NOMO-1 treated with DMSO at 0.1 percent for 48 hours (cell line): ENCODE measurements around the gene NTRK3.

Experiments used
- DNase-seq: peaks from one replicate; lab custom pipeline; 2025; ENCODE audit not compliant: unreplicated experiment; lab: John Stamatoyannopoulos, UW

The NTRK3 gene

GRCh38 chr15:88258093-88258641 is 1.6 kb upstream of the NTRK3 start:
- no peak for DNase-seq

GRCh38 chr15:88257311-88258092 is 963 bp upstream of the NTRK3 start:
- DNase-seq, result no peak

DNA sequence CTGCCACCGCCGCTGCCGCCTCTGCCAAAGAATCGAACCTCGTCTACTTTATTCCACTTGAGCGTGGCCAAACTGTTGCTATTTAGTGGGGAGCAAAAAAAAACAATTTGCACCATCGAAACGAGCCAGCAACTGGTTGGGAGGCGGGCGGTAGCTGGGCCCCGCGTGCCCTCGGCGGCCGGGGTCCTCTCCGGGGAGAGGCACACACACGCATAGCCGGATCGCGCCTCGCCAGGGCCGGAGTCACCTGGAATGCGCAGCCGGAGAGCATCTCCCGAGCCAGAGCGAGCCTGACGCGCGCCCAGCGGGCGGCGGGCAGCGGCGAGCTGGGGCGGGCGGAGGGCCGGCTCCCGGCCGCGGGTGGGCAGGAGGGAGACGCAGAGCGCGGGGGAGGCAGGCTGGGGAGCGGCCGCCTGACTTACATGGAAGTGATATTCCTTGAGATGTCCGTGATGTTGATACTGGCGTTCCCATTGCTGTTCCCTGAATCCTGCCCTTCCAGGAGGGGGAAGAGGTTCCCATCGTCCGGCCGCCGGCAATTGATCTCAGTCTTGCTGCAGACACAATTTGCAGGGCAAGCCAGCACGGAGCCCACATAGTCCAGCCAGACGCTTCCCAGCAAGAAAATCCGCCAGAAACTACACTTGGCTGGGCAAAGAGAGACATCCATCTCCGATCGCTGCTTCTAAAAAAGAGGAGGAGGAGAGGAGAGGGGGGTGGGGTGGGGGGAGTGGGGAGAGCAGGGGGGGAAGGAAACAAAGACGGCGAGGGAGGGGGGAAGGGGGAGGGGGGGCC is 858 bp downstream of the NTRK3 start:
- no peak for DNase-seq

GRCh38 chr15:88255087-88255483 is 1.5 kb downstream of the NTRK3 start:
- no peak for DNase-seq

DNA sequence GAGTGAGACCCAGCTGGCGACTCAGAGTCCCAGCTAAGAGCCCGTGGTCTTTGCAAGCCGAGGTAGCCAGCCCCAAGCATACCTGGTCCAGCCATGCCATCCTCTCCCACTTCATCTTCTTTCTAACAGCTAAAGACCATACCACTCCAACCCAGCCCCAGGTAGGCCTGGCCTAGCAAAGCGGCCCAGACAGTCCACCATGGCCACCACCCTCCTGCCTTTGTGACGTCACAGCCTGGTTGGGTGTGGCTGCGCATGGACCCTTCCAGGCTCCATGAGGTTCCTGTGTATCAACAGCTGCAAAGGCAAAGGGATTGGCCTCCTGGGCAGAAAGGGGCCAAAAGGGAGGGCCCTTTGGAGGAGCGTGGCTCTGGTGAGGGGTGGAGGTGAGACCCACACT is 4.1 kb downstream of the NTRK3 start:
- no peak for DNase-seq

GRCh38 chr15:88250826-88251225 is 5.7 kb downstream of the NTRK3 start:
- DNase-seq, result no peak

GRCh38 chr15:88249220-88249619 is 7.3 kb downstream of the NTRK3 start:
- no peak for DNase-seq

DNA sequence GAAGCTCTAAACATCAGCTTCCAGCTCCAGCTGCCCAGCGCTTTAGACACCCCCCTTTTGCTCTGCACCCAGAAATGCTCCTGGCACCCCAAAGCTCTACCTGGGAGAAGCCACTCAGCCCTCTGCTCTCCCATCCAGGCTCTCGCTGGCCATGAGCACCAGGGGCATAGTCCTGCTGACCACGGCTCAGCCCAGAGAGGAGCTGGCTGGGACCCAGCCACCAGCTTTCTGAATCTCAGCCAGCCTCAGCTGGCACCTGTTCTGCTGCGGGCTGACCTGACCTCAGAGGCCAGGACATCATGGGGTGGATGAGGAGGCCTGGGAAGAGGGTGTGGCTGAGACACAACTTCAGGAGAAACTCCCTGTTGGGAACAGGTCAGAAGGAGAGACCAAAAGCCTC is 8.6 kb downstream of the NTRK3 start:
- no peak for DNase-seq

DNA sequence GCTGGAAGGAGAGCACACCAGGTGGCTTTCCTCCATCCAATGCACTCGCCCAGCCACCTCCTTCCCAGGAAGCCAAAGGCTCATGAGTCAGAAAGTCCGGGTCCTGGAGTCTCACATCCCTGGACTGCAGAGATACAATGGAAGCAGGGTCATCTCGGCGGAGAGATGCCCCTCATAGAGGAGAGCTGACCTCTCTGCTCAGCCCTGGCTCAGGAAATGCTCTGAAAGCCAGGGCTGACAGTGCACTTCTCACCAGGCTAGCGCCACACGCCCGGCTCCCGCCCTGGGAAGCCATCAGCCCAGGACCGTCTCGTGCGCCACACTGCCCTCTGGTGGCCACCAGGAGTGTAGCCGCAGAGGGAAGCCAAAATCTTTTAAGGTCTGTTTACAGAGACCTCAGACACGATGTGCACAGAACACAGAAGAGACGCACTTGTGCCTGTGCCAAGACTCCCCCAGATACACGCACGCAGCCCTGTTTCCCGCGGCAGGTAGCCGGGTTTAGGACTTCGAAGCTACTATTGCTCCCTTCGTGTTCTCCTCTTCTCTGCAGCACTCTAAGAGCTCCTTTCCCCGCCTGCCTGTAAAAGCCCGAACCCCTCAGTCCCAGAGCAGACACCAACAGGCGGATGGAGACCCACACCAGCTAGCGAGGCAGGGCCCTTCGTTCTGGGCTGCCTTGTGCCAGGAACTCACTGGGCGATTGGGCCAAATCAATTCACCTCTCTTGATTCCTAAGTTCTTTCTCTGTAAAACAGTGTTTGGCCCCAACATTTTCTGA is 9.7 kb downstream of the NTRK3 start:
- peak; percentile 78 for DNase-seq

- no peak for DNase-seq
Observed at GRCh38 chr15:88246081-88246480, 10.5 kb downstream of the NTRK3 start.

DNA sequence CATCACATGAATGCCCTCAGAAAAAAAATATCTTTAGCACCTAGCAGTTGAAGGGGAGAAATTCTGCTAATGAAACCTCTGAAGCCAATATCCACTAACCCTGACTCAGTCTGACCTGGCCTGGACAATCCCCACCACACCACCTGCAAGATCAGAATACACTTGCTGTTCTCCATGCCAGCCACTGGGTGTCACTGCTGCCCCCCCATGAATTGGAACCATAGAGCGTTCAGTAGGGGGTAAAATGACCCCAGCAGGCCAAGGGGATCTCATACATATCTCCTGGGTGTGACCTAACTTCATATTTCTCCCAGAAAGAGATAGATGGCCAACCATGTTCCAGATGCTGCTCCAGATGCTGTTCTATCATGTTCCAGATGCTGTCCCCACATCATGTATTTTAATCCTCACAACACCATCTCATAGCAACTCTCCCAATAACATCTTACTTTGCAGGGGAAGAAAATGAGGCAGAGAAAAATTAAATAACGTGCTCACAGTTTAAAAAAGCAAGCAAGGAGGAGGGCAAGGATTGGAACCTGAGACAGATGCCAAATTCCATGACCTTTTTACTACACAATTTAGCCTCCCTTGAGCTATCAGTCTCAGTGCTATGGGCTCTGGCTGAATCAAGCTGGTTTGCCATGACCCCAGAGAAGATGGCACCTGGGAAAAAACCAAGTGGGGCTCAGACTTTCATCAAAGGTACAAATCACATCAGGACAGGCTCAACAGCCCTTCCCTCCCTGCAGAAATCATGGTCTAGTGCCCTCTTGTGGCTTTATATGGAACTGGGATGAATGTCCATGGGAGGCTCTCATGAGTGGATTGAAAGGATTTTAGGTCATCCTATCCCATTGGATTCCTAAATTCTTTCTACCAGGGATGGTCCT is 12.4 kb downstream of the NTRK3 start:
- no peak for DNase-seq

- no peak for DNase-seq
Observed at GRCh38 chr15:88242586-88243555, 13.7 kb downstream of the NTRK3 start.

- DNase-seq, result no peak
Observed at GRCh38 chr15:88241461-88241860, 15.1 kb downstream of the NTRK3 start.

- no peak for DNase-seq
Observed at GRCh38 chr15:88241060-88241459, 15.5 kb downstream of the NTRK3 start.

DNA sequence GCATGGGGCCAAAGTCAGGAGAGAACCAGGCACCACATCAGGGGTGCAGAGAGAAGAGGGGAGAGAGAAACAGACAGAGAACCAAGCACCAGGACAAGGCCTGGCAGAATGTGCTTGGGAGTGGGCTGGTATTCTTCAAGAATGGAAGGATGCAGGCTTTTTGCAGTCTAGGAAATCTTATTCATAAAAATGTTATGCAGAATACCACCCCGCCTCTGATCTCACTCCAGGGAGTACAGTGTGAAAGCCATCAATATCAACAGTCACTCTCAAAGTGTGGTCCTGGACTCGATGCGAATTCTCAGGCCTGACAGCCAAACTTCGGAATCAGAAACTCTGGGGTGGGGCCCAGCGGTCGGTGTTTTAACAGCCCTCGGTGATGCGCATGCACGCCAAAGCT is 16.9 kb downstream of the NTRK3 start:
- DNase-seq, result no peak

- no peak for DNase-seq
Observed at GRCh38 chr15:88238618-88239430, 17.7 kb downstream of the NTRK3 start.

GRCh38 chr15:88234711-88235110 is 21.8 kb downstream of the NTRK3 start:
- no peak for DNase-seq

DNA sequence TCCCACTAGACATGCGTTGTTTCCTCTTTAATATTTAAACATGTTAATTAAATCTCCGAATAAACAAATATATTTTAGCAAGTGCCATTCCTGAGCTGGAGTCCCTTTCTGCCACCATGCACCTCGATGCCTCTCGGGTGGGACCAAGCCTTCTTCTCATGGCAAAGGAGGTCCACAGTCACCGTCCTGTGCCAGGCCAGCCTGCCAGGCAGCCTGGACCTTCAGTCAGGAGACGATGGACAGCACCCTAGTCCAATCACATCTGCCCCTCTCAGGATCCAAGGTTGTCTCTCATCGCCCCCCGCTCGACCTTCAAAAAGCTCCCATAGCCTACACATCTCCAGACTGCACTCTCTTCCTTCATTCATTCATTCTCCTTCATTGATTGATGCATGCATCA is 22.6 kb downstream of the NTRK3 start:
- DNase-seq, result no peak
